Anterior cingulate cortex (tissue), 58 donors: ENCODE data around the gene C2CD4B.
A peak's percentile ranks its signal among the peaks of the same experiment; 100 is the strongest.

ENCODE experiments used
- DNase-seq, 58 donors: peaks; one replicate each; lab custom pipeline; 2025; lab: John Stamatoyannopoulos, UW

Gene C2CD4B

DNA sequence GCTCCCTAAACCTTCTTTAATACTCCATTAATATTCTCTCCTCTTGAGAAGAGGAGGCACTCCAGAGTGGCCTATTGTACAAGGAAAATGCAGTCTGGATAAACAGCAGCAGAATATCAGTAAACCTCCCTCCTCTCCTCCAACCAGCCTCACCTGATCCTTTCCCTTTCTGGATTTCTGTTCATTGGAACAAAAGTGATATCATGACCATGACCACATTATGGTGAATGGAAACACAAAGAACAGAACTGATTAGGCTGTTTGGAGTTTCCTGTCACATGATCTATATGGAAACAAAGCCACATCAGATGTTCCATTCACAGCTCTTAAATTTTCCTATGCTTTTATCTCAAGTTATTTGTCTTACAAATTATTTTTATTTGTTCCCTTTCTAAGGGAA, 14.6 kb downstream of the C2CD4B start:
- DNase-seq: no peak

DNA sequence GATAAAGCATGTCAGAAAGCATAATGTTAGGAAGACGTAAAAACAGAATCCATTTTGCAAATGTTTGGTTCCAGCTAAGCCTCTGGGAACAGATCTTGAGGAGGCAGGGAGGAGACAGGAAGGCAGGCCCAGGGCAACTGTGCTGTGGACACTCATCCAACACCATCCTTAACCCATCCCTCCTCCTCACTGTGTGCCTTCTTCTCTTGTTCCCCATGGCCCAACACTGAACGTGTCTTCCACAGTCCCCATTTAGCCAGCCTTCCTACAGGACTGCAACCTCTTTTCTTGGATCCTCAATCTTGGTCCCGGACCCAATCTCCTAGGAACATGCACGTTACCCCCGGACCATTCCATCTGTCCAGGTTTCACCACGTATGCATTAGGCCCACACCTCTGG, 15.4 kb downstream of the C2CD4B start:
- DNase-seq: no peak

DNA sequence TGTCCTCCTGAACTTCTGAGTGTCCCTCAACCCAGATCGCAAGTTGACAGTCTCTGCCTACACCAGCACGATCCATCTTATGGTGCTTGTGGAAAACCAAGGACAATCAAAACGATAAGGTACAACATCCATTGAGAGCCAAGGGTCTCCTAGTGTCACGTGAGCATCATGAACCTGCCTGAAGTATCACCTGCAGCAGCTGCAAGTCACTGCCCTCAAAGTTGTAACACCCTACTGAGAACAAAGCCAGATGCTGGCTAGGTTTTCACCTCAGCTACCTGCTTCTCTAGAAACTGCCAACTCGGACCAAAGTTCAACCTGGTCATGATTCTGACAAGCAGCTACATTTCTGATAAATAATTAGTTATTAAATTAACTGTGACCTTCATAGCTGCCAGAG, 17.5 kb downstream of the C2CD4B start:
- DNase-seq: no peak

DNA sequence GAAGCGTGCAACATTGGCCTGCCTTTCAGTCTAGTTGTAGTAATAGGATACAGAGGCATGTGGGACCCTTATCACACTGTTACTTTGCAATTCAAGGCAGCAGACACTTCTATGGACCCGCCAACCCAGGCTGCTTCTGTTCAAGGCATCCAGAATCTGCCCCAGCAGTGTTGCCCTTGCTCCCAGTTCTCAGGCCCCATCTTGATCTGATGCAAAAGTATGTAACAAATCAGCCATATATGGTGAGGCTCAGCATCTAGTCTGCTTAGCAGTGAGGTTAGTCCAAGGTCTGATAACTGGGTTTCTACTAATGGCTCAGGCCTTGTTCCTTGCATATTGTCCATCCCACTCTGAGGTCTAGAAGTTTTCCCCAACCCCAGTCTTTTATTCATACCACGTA, 17.9 kb downstream of the C2CD4B start:
- DNase-seq: no peak

DNA sequence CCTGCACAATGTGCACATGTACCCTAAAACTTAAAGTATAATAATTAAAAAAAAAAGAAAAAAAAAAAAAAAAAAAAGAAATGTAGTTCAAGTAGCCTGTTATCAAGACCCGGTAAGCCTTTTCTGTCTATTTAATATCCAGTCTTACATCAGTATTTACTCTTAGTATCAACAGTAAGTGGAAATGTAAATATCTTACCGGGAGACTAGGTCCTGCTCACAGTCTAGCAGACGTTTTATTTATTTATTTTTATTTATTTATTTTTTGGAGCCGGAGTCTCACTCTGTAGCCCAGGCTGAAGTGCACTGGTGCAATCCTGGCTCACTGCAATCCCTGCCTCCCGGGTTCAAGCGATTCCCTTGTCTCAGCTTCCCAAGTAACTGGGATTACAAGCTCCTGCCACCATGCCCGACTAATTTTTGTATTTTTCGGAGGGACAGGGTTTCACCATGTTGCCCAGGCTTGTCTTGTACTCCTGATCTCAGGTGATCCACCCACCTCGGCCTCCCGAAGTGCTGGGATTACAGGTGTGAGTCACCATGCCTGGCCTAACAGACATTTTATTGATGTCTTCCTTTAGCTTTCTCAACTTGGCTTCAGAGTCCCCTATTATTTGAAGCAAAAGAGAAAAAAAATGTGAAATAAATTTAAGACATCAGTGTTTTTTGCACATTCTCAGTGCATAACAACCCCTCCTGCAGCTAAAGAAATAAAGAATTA, 19.9 kb downstream of the C2CD4B start:
- no peak for DNase-seq

DNA sequence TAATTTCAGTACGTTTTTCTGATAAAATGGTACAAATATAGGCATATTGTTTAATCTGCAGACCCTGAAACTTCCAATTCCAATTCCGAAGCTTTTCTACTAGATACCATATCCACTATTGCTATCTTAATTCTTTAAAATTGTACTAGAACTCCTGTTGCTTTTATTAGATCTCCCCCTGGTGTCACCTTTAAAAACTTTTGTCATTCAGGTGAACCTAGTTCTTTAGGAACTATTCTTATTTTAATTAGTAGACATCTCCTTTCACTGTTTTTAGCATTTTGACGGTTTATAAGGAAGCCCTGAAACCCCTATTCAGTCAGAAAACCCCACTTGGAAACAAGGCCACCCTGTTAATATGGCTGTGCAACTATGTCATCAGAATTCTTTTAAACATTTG, 22.3 kb downstream of the C2CD4B start:
- no peak for DNase-seq

DNA sequence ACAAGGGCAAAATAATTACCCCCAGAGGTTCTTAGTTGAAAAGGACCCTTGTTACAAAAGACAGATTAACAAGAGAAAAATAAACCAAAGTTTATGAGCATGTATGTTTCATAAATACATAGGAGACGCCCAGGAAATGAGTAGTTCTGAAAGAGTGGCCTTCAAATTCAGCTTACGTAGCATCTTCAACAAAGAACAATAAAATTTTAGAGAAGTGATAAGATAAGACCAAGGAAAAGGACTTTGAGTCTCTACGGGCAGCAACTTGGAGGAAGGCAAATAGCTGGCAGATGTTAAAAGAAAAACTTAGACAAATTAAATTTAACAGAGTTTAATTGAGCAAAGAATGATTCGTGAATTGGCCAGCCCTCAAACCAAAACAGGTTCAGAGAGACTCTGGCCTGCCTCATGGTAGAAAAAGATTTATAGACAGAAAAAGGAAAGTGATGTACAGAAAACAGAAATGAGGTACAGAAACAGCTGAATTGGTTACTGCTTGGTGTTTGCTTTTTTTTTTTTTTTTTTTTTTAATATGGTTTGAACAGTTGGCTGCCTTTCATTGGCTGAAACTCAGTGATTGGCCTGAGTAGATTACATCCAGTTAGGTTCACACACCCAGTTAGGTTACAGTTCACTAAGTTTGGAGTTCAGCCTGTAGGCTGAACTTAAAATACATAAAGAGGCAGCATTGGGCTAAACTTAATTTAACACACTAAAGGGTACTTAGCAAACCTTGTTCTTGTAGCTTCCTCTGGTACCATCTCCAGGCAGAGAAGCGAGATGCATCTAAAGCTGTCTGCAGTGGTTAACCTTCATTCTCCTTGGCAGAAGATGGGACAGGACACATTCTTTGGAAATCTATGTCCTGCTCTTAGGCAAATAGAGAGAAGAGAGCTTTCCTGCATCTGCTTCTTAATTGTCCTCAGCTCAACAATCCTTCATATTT, 23.2 kb downstream of the C2CD4B start:
- no peak for DNase-seq

DNA sequence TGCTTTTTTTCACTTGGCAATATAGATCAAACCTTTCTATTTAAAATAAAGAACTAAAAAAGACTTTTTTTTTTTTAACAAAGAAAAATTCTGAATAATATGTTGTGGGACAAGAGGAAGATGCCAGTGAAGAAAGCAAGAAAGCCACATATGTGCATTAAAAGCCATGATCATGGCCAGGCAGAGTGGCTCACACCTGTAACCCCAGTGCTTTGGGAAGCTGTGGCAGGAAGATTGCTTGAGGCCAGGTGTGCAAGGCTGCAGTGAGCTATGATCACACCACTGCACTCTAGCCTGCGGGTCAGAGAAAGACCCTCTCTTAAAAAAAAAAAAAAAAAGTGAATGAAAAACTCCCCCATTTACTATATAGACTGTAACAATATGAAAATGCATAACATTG, 23.9 kb downstream of the C2CD4B start:
- DNase-seq: no peak

DNA sequence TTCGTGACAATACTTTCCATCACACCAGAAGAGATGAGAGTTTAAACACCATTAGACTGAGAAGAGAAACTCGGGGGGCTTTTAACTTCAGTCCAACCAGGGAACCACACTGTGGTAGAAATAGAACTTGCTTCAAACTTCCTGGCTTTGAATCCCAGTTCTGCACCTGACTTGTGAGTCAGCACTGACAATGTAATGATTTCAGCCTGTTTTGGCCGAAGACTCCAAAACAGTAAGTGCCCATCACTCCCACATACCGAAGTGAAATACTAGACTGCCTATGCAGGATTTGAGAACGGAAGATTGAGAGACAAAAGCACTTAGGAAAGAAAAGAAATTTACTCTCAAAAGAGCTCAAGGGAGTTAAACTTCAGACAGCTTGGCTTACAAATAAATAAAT, 27.0 kb downstream of the C2CD4B start:
- no peak for DNase-seq

DNA sequence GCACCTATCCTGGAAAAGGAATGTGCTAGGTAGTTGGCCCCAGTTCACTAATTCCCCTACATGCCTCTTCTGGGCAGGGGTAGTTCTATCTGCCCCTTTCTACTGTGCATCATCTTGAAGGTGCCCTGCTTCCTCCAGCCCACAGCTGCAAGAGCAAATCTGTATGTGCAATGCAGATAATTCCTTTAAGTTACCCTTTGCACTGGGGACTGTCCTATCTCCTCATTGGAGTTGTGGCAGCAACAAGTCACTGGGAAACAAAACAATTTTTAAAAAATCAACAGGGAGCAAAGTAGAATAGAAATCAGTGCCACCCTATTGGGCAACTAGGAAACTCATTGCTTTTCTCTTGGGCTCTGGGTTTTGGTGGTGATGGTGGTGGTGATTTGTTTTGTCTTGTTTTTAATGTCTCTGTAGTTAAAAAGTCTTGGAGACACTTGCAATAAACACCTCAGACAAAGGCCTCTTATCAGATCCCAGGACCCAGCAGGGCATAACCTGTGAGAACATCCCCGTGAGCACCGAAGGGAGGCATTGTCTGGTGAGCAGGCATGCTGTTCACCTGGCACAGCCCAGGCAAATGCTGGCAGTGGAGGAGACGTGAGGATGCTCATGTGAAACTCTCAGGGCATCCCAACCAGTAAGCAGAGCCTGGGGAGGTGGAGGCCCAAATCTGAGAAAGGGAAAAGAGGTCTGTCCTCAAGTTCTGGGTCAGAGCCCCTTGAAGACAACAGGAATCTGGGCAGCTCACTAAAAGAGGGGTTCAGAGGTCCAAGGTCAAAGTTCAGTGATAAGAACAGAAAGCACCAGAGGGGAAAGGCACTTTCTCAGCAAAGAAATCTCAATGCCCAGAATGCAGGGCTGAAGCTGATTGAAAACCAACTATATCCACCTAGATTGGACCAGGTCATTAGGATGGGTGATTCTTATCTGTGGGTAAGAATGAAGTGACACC, 27.9 kb downstream of the C2CD4B start:
- no peak for DNase-seq

DNA sequence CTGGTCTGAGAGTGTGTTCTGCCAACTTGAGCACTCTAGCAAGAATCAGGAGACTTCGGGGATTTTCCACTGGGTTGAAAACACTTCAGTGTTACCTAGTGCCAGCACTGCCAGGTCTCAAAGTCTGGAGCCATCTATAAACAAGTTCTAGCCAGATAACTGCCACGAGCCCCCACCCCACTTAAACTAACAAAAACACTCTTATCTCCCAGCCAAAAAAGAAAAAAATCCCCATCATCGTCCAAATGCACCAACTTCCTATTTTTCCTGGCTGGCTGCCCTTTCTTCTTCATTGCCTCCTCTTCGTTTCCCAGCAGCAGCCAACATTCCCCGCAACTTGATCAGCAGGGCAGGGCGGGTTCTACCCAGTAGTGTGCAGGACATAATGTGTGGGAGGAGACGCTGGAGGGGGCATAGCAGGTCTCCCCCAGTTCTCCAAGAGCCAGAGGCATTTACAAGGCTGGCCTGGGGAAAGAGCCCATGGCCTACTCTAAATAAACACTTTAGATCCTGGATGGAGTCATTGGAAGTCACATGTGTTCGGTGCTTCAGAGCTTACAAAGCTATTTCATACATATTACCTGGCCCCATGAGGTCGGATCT, 29.5 kb downstream of the C2CD4B start:
- no peak for DNase-seq

DNA sequence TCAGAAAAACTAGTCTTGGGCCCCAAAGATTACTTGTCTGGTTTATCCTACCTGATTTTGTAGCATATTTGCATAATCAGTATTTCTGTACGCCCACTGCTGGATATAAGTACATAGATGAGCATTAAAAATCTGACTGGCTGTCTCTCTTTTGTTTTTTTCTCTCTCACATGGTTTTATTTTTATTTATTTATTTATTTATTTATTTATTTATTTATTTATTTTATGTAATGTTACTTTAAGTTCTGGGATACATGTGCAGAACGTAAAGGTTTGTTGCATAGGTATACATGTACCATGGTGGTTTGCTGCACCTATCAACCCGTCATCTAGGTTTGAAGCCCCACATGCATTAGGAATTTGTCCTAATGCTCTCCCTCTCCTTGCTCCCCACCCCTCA, 31.9 kb downstream of the C2CD4B start:
- DNase-seq: no peak

DNA sequence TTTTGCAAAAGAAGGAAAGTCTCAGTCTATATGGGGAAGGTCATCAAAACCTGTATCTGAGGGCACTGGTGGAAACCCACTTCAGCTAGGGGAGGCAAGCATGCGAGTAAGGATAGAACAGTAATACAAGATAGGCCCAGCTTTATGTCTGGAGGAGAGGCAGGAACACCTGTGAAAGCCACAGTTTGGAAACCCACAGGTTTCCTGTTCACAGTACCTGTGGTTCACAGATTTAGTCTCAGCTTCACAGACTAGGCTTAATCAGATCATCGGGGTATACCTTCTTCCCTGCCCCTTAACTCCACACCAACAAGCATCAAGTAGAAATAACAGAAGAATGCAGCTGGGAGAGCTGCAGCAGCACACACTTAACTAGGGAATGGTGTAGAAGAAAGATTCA, 36.2 kb downstream of the C2CD4B start:
- DNase-seq: no peak

DNA sequence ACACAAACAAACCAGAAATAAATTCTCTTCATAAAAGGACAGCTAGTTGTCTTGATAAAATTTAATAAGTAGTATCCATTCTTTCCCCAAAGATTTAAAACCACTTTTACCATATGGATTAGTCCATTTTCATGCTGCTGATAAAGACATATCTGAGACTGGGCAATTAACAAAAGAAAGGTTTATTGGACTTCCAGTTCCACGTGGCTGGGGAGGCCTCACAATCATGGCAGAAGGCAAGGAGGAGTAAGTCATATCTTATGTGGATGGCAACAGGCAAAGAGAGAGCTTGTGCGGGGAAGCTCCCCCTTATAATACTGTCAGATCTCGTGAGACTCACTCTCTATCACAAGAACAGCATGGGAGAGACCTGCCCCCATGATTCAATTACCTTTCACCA, 38.7 kb downstream of the C2CD4B start:
- DNase-seq: no peak

DNA sequence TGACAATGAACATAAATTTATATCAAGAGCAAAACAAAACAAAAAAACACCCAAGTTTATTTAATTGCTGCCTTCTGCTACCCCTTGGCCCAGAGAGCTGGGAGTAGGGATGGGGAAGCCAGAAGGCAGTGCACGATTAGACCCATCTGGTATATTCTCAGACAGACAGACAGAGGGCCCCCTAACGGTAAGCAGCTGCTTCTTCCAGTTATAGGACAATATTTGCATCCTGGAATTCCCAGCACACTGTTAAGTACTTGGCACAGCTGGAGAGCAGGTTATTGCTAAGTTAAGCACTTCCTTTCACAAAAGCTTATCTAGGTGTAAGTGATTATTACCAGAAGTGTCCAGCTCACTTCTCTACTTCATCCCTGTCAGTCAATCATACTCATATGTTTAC, 39.3 kb downstream of the C2CD4B start:
- no peak for DNase-seq

DNA sequence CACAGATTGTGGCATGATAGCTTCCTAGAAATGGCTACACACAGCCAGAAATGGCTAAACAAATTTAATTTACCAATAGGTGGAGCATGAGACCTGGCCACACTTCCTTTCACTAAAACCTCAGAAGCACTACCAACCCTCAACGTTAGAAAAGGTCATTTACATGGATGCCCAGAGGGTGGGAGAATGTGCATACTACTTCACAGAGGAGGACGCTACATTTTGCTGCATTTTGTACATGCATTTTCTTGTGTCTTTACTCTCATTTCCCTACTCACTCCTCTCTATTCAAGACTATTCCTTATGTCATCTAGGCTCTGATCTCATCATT, 40.1 kb downstream of the C2CD4B start:
- no peak for DNase-seq

DNA sequence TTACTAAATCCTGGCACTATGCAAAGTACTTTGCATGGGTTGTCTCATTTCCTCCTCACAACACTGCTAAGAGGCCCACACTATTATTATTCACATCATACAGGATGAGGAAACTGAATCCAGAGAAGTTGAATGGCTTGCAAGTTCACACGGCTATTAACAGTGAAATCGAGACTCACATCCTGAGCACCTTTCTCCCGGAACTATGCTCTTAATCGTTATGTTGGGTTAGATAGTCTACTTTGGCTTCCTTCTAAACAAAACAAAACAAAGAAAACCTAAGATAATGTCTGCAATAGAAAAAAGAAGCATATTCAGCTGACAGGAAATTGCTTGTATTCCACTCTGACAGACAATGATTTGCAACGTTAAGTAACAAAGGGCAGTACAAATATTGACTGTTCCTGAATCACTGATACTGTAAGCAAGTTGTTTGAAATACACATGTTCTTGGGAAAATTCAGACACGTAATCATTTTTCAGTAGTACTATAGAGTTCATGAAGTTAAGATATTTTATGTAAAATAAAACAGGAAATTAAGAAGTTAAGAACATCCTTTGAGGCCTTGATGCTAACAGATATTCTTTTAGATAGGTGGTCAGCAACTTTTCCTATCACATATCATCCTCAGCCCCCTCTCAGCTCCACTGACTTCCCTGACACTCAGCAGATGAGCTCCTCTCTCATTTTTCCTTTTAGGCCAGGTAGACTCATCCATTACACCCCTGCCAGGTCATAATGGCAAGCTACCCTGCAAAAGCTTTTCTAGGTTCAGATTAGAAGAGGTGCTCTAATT, 40.7 kb downstream of the C2CD4B start:
- no peak for DNase-seq

DNA sequence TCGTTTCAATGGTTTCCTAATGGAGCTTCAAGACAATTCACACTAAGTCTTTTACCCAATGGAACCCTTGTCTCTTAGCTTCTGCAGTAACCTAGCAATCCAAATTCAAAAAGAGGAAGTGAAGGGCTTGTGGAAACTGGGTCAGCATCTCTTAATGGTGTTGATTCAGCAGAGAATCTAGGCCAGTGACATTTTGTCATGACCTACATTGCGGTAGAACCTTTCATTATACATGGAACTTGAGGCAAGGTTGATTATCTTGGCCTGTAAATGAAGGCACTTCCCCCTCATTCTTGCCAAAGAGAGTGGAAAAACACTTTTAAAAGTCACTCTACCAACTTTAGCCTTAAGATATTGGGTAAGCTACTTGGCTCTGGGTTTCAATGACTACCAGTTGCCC, 42.8 kb downstream of the C2CD4B start:
- DNase-seq: peak in 3 of 58 donors; percentile 22 to 40 (median 29)

DNA sequence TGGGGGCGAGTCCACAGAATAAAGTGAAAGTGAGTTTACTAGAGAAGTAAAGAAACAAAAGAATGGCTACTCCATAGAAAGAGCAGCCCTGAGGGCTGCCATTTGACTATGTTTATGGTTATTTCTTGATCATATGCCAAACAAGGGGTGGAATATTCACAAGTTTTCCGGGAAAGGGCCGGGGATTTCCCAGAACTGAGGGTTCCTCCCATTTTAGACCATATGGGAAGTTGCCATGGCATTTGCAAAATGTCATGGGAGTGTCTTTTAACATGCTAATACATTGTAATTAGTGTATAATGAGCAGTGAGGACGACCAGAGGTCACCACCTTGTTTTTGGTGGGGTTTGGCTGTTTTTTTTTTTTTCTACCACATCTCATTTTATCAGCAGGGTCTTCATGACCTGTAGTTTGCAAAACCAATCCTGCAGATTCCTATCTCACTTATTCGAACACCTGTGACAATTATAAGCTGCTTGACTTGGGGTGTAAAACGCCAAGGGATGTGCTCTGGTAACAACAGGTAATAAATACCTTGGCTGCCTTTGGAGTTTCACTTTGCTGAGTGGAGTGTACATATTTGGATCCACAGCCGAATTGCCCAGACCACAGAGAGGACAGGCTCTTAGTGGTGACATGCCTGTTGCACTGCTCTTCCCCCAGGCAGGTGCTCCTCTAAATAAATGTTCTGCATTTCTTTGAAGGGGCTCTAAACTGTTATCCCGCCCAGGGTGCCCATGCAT, 43.6 kb downstream of the C2CD4B start:
- DNase-seq: no peak
